C4-2B (cell line): ENCODE data around the gene TYW3.

Experiments used
- ZFX ChIP-seq: fragments of 450-650 bp; IDR thresholded peaks from 2 replicates; pipeline ENCODE4 v1.6.1; 2017
- TF ChIP-seq, protein P1 (sequence below): fragments of 450-650 bp; conservative IDR thresholded peaks from 2 replicates; pipeline ENCODE4 v1.5.1; 2017; ENCODE audit warnings: mild to moderate bottlenecking

DNA sequence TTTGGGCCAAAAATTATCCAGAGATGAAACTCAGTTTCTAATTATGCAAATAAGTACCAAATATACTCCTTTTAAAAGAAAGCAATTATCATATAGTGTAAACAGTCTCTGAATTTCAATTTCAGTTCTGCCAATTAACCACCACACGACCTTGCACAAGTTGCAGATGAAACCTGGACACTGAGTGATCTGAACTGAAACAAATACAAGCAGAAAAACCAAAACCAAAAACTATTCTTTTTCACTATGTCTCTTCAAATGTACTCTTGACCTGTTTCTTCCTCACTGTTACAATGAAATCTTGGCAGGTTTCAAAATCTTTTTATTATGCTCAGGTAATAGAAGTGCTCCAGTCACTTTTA lies 79.2 kb downstream of the TYW3 start:
- TF ChIP-seq, protein P1, sequence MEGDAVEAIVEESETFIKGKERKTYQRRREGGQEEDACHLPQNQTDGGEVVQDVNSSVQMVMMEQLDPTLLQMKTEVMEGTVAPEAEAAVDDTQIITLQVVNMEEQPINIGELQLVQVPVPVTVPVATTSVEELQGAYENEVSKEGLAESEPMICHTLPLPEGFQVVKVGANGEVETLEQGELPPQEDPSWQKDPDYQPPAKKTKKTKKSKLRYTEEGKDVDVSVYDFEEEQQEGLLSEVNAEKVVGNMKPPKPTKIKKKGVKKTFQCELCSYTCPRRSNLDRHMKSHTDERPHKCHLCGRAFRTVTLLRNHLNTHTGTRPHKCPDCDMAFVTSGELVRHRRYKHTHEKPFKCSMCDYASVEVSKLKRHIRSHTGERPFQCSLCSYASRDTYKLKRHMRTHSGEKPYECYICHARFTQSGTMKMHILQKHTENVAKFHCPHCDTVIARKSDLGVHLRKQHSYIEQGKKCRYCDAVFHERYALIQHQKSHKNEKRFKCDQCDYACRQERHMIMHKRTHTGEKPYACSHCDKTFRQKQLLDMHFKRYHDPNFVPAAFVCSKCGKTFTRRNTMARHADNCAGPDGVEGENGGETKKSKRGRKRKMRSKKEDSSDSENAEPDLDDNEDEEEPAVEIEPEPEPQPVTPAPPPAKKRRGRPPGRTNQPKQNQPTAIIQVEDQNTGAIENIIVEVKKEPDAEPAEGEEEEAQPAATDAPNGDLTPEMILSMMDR: no peak
- no peak for TF ChIP-seq ZFX
